DND-41 (cell line): ENCODE data around the gene PFKFB3.

Source experiments
- EZH2 ChIP-seq: IDR thresholded peaks from 3 replicates; pipeline ENCODE4 v1.6.1; 2012; ENCODE audit warnings: borderline replicate concordance, low read depth, mild to moderate bottlenecking, moderate library complexity, low read length, inconsistent platforms; ENCODE audit not compliant: severe bottlenecking
- TF ChIP-seq, protein P1 (sequence below): IDR thresholded peaks from 2 replicates; pipeline ENCODE4 v1.5.1; 2012; ENCODE audit warnings: borderline replicate concordance, low read length, moderate library complexity, mild to moderate bottlenecking; ENCODE audit not compliant: poor library complexity, severe bottlenecking; ENCODE audit errors: extremely low read depth

- TF ChIP-seq, protein P1, sequence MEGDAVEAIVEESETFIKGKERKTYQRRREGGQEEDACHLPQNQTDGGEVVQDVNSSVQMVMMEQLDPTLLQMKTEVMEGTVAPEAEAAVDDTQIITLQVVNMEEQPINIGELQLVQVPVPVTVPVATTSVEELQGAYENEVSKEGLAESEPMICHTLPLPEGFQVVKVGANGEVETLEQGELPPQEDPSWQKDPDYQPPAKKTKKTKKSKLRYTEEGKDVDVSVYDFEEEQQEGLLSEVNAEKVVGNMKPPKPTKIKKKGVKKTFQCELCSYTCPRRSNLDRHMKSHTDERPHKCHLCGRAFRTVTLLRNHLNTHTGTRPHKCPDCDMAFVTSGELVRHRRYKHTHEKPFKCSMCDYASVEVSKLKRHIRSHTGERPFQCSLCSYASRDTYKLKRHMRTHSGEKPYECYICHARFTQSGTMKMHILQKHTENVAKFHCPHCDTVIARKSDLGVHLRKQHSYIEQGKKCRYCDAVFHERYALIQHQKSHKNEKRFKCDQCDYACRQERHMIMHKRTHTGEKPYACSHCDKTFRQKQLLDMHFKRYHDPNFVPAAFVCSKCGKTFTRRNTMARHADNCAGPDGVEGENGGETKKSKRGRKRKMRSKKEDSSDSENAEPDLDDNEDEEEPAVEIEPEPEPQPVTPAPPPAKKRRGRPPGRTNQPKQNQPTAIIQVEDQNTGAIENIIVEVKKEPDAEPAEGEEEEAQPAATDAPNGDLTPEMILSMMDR = no peak
- no peak for TF ChIP-seq EZH2
Measured at GRCh38 chr10:6174201-6174874, 28.4 kb upstream of the PFKFB3 start.
